Measurements from ENCODE around the gene EFL1. TPM values are rescaled to one million over a fixed set of nuclear protein-coding genes. Genes with fewer than 3 reads are reported as not detected.

EFL1 gene
- total and polyA plus RNA-seq, 2 donors from 2014 or later: 9.2 to 16.6 TPM

- FAIRE-seq: no peak
- Histone ChIP-seq H3K36me3 (ENCODE audit: control insufficient read depth in 2 of 3, insufficient read depth in 3 of 3, low read length in 3 of 3) (no peaks in the 10 kb centered on the region), H3K27ac (ENCODE audit: low read depth in 2 of 2, low read length in 2 of 2) (no peak overlapping the region)
Observed at GRCh38 chr15:82098674-82099073, 163.9 kb downstream of the EFL1 start.

GRCh38 chr15:82095803-82096202 lies 166.7 kb downstream of the EFL1 start:
- Histone ChIP-seq H3K27ac (ENCODE audit: low read depth in 2 of 2, low read length in 2 of 2) (no peak overlapping the region), H3K9ac (ENCODE audit: low read length in 3 of 3) (no peak overlapping the region), H3K4me1 (ENCODE audit: control insufficient read depth in 2 of 3, insufficient read depth in 2 of 3, low read depth in 1 of 3, low read length in 3 of 3) (no peaks in the 10 kb centered on the region), H3K36me3 (ENCODE audit: control insufficient read depth in 2 of 3, insufficient read depth in 3 of 3, low read length in 3 of 3) (no peaks in the 10 kb centered on the region), H3K27me3 (ENCODE audit: control insufficient read depth, insufficient read depth, low read length) (no peaks in the 10 kb centered on the region), H3K4me3 (ENCODE audit: low read length in 3 of 3) (no peak overlapping the region), H3K9me3 (ENCODE audit: control insufficient read depth in 2 of 3, insufficient read depth in 1 of 3, low read length in 3 of 3) (no peaks in the 10 kb centered on the region)
- TF ChIP-seq CTCF (IDR thresholded peaks at IDR 0.05; ENCODE audit: borderline replicate concordance, extremely low read depth, insufficient read depth): no peak
- FAIRE-seq (peak; percentile 6), DNase-seq (no peak)
- intact Hi-C loops (cut with DNase I): no loop called here

More at GRCh38 chr15:82098674-82099073, 163.9 kb downstream of the EFL1 start:
- DNase-seq: no peak
- Histone ChIP-seq H3K4me3 (ENCODE audit: low read length in 3 of 3) (no peak overlapping the region), H3K27me3 (ENCODE audit: control insufficient read depth, insufficient read depth, low read length) (no peaks in the 10 kb centered on the region), H3K9ac (ENCODE audit: low read length in 3 of 3) (no peak overlapping the region), H3K9me3 (ENCODE audit: control insufficient read depth in 2 of 3, insufficient read depth in 1 of 3, low read length in 3 of 3) (no peaks in the 10 kb centered on the region), H3K4me1 (ENCODE audit: control insufficient read depth in 2 of 3, insufficient read depth in 2 of 3, low read depth in 1 of 3, low read length in 3 of 3) (no peaks in the 10 kb centered on the region)
- TF ChIP-seq CTCF (IDR thresholded peaks at IDR 0.05; ENCODE audit: borderline replicate concordance, extremely low read depth, insufficient read depth): no peak
- intact Hi-C loops (cut with DNase I): no loop called here

- no peaks in the 10 kb centered on the region for H3K36me3 ChIP-seq (ENCODE audit: control insufficient read depth in 2 of 3, insufficient read depth in 3 of 3, low read length in 3 of 3)
- no peak for FAIRE-seq
- no peak for TF ChIP-seq CTCF (IDR thresholded peaks at IDR 0.05; ENCODE audit: borderline replicate concordance, extremely low read depth, insufficient read depth)
- no peaks in the 10 kb centered on the region for H3K4me1 ChIP-seq (ENCODE audit: control insufficient read depth in 2 of 3, insufficient read depth in 2 of 3, low read depth in 1 of 3, low read length in 3 of 3)
- no peak overlapping the region for H3K9ac ChIP-seq (ENCODE audit: low read length in 3 of 3)
- no peak overlapping the region for H3K4me3 ChIP-seq (ENCODE audit: low read length in 3 of 3)
- DNase-seq: no peak
- no peak overlapping the region for H3K27ac ChIP-seq (ENCODE audit: low read depth in 2 of 2, low read length in 2 of 2)
- no peaks in the 10 kb centered on the region for H3K27me3 ChIP-seq (ENCODE audit: control insufficient read depth, insufficient read depth, low read length)
- intact Hi-C loops (cut with DNase I): no loop called here
- H3K9me3 ChIP-seq (ENCODE audit: control insufficient read depth in 2 of 3, insufficient read depth in 1 of 3, low read length in 3 of 3): no peaks in the 10 kb centered on the region
Observed at GRCh38 chr15:82093774-82094211, 168.7 kb downstream of the EFL1 start.

- no peaks in the 10 kb centered on the region for H3K27me3 ChIP-seq (ENCODE audit: control insufficient read depth, insufficient read depth, low read length)
- DNase-seq (no peak), FAIRE-seq (no peak)
- no peaks in the 10 kb centered on the region for H3K9me3 ChIP-seq (ENCODE audit: control insufficient read depth in 2 of 3, insufficient read depth in 1 of 3, low read length in 3 of 3)
- H3K36me3 ChIP-seq (ENCODE audit: control insufficient read depth in 2 of 3, insufficient read depth in 3 of 3, low read length in 3 of 3): no peaks in the 10 kb centered on the region
- TF ChIP-seq CTCF (IDR thresholded peaks at IDR 0.05; ENCODE audit: borderline replicate concordance, extremely low read depth, insufficient read depth): no peak
- no peak overlapping the region for H3K27ac ChIP-seq (ENCODE audit: low read depth in 2 of 2, low read length in 2 of 2)
- no peak overlapping the region for H3K4me3 ChIP-seq (ENCODE audit: low read length in 3 of 3)
- H3K9ac ChIP-seq (ENCODE audit: low read length in 3 of 3): no peak overlapping the region
- H3K4me1 ChIP-seq (ENCODE audit: control insufficient read depth in 2 of 3, insufficient read depth in 2 of 3, low read depth in 1 of 3, low read length in 3 of 3): no peaks in the 10 kb centered on the region
- intact Hi-C loops (cut with DNase I): no loop called here
Observed at GRCh38 chr15:82093325-82093724, 169.2 kb downstream of the EFL1 start.

Measured in kidney (tissue), 14 donors.